LNCaP clone FGC (cell line): Measurements from ENCODE around the gene ATAD2B.
"Not testable (repeated sequence)": the region's sequence is repeated elsewhere in the genome, so short reads cannot be mapped to it uniquely, and the experiment has no call there.

Experiments
- DNase-seq: peaks from one replicate; pipeline ENCODE4 v3.0.0-alpha.2; 2011; ENCODE audit warnings: low read depth
- H3K4me3 ChIP-seq: 2 replicates; pipeline ENCODE4 v1.5.1; 2011; ENCODE audit warnings: mild to moderate bottlenecking, low read depth, low read length, control low read depth
- TF ChIP-seq, protein P1 (sequence below): IDR thresholded peaks from 2 replicates; pipeline ENCODE4 v1.5.1; 2012; ENCODE audit warnings: mild to moderate bottlenecking; ENCODE audit not compliant: control insufficient read depth, insufficient read depth; ENCODE audit errors: extremely low read depth

ATAD2B gene

DNA sequence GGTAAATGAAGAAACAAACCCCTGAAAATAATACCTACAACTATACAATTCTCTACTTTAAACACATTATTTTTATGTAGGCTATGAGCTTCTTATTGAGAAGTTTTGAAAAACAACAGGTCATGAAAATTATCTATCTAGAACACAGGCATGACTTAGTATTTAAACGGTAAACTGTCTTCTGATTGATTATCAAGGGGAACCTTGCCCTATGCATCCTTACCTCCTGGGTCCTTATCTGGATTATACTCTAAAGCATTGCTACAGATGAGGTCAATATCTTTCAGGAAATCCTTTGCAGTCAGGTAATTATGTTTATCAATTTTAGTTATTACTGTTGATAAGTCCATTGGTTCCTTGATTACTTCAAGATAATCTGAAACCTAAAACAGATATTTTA is 144.3 kb downstream of the ATAD2B start:
- H3K4me3 ChIP-seq: no peak overlapping the region
- DNase-seq: no peak
- TF ChIP-seq, protein P1, sequence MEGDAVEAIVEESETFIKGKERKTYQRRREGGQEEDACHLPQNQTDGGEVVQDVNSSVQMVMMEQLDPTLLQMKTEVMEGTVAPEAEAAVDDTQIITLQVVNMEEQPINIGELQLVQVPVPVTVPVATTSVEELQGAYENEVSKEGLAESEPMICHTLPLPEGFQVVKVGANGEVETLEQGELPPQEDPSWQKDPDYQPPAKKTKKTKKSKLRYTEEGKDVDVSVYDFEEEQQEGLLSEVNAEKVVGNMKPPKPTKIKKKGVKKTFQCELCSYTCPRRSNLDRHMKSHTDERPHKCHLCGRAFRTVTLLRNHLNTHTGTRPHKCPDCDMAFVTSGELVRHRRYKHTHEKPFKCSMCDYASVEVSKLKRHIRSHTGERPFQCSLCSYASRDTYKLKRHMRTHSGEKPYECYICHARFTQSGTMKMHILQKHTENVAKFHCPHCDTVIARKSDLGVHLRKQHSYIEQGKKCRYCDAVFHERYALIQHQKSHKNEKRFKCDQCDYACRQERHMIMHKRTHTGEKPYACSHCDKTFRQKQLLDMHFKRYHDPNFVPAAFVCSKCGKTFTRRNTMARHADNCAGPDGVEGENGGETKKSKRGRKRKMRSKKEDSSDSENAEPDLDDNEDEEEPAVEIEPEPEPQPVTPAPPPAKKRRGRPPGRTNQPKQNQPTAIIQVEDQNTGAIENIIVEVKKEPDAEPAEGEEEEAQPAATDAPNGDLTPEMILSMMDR: no peak

- TF ChIP-seq, protein P1: no peak
- no peak overlapping the region for H3K4me3 ChIP-seq
- DNase-seq: no peak
These were observed 144.8 kb downstream of the ATAD2B start for GRCh38 chr2:23782126-23782525.

GRCh38 chr2:23780465-23780864 is 146.5 kb downstream of the ATAD2B start:
- H3K4me3 ChIP-seq, DNase-seq: not testable (repeated sequence)

GRCh38 chr2:23777826-23778225 is 149.1 kb downstream of the ATAD2B start:
- no peak overlapping the region for H3K4me3 ChIP-seq
- TF ChIP-seq, protein P1: no peak
- DNase-seq: no peak

- DNase-seq: no peak
- TF ChIP-seq, protein P1: no peak
- H3K4me3 ChIP-seq: no peak overlapping the region
These were observed 150.9 kb downstream of the ATAD2B start for GRCh38 chr2:23776021-23776420.

- no peak overlapping the region for H3K4me3 ChIP-seq
- TF ChIP-seq, protein P1: no peak
- no peak for DNase-seq
These were observed 154.2 kb downstream of the ATAD2B start for GRCh38 chr2:23772684-23773083.

GRCh38 chr2:23772056-23772455 is 154.9 kb downstream of the ATAD2B start:
- H3K4me3 ChIP-seq: no peak overlapping the region
- TF ChIP-seq, protein P1: no peak
- no peak for DNase-seq
